ENCODE measurements around the gene CD151.

Gene CD151

DNA sequence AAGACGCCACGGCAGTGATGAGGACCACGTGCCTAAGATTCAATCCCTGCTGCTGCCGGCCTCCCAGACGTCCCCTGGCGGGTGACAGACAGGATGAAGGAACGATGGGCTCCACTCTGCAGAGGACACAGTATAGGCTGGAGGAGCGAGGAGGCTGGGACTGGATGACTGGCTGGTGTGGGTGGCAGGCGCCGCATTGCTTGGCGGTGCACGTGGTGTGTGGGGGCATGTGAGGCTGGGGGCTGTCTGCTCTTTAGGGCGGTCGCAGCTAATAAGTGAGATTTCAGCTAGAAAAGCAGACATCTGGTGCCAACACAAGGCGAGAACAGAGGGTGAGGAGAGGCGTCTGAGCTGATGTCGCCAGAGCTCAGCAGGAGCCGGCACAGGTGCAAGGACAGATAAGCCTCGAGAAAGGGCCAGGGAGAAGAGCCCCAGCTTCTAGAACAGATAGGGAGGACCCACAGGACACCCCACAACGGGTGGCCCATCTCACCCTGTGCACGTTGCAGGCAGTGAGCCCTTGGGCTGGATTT, 43.1 kb downstream of the CD151 start:
- DNase-seq, result no peak

DNA sequence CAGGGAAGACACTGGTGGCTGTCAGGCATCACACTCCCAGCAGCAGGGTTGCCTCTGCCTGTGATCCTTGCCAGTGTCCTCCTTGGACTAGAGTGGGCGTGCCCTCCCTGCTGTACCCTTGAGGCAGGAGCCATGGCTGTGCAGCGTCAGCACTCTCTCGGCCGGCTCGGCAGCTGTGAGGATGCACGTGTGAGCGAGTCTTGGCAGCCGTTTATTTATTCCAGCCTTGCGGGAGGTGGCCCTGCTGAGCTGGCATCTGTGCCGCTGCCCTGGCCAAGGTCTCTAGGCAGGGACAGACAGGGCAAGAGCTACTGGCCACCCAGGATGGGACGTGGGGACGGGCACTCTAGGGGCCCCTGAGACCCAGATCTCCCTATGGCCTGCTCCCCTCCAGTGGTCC, 43.8 kb downstream of the CD151 start:
- DNase-seq, result no peak

DNA sequence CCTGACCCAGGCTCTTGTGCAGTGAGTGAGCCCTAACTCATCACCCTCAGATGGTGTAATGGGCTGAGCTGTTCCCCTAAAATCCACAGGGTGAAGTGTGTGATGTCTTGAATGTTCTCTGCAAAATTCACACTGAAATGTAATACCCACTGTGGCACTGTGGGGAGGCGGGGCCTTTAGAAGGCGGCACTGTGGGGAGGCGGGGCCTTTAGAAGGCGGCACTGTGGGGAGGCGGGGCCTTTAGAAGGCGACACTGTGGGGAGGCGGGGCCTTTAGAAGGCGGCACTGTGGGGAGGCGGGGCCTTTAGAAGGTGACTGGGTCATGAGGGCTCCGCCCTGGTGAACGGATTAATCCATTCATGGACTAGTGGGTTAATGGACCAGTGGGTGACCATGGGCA, 44.8 kb downstream of the CD151 start:
- no peak for DNase-seq

DNA sequence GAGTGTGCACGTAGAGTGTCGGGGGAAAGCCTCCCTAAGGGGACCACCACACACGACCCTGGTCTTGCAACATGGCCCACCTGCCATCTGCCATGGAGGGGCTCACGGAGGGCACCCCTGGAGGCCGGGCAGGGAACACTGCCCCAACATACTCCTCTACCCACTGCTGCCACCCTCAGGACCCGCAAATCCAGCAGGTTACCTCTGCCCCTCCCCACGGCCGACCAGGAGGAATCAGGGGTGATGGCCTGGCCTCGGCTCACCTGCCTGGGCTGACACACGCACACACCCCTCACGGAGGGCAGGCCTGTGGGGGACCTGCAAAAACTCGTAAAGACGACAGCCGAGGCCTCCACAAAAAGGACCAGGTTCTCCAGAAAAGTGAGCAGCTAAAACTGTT, 47.7 kb downstream of the CD151 start:
- DNase-seq, result no peak

DNA sequence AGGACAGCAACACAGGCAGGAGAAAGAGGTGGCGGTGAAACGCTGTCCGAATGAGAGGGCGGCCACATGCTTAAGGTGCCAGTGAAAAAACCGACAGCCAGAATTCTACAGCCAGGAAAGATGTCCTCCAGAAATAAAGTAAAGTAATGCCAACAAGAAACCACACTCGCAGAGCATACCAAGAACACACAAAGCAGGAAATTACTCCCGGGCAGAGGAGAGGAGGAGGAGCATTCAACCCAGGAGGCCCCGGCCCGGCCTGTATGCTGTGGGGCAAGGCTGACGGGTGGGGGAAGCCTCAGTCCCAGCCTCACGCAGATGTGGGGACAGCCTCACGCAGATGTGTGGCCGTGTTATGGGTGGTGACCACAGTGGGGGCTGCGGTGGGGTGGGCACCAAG, 49.8 kb downstream of the CD151 start:
- DNase-seq, result no peak

DNA sequence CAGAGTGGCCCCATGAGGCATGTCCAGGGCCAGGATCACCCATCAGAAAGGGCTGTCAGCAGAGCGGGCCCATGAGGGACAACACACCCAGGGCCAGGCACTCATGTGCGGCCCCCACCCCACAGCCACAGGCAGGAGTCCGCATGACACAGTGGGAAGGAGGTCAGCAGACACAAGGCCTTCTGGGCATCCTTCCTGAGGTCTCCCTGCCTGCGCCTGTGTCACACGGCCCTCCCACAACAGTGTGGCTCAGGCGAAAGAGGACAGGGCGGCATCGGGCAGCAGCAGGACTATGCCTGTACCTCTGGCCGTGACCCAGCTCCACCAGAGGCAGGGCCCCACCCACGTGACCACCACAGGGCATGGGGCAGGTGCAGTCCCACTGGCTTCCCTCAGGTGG, 50.8 kb downstream of the CD151 start:
- no peak for DNase-seq

DNA sequence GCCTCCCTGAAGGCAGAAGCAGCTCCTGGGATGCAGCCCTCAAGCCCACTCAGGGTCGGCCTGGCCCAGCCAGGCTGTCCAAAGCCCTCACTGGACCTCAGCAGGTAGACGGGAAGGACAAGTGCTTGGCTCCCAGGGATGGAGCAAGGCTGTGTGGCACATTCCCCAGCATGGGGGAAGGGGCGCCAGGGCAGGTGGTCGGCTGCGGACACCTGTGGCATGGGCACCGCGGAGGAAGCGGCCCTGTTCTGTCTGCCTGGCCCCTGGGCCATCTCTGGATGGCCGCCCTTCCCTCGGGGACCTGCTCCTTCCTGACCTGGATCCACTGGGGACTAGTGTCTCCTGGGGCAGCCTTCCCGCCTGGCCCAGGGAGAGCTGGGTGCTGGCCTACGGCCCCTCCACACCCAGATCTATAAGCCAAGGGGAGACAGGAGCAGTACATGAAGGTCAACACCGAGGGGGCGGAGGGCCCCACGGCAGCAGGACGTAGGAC, 51.9 kb downstream of the CD151 start:
- no peak for DNase-seq

DNA sequence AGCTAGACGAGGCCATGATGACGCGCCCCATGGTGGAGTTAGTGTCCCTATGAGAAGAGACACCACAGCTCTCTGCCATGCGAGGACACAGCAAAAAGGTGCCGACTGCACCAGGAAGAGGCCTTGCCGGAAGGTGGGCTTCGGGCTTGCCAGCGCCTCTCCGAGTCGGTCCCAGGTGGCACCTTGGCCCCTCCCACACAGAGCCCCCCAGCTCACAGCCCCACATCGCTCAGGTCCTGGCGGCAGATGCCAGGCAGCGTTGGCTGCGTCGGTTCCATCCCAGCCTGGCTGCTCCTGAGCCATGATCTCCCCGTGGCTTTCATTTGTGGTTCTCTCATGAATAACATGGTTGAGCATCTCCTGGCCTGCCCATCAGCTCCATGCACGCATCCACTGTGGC, 53.8 kb downstream of the CD151 start:
- no peak for DNase-seq

DNA sequence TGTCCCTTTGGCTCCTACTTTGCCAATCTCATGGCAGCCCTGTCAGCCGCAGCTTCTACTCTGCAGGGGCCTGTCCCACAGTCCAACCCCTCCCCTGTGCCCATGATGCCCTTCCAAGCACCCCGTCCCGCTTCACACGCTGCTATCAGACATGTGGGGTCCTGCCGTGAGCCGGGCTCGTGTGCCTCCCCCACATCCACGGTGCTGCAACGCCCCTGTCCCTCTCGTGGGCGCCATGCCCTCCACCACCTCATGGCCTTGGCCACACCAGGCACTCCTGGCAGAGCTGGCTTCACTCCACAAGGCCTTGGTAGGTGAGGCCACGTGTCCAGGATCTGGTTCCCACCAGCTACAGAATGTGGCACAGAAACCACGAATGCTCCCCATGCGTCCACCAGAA, 54.8 kb downstream of the CD151 start:
- no peak for DNase-seq
